ENCODE results near the gene LARP1.

Gene LARP1

DNA sequence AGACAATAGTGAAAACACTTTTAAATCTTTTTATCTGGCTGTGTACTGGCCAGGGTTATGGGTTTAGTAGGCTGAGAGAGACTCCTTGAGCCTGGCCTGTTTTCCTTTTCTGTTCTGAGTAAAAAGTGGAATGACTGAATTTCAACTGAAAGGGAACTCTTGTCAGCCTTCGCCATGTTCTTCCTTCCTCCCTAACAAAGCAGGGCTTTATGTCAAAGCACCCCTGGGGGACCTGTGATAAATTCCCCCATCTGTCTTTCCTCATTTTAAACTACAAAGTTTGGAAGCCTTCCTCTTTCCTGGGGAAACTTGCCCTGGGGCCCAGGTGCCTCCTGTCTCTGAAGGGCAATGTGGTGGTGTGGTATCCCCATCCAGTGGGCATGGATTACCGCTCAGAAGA lies 29.7 kb downstream of the LARP1 start:
- Histone ChIP-seq H3K79me2 (ENCODE audit: insufficient read depth, low read length) (peaks cover 98% of the 10 kb centered on the region), H4K20me1 (ENCODE audit: low read depth, low read length) (peaks cover 52% of the 10 kb centered on the region), H3K27ac (ENCODE audit: low read depth, low read length) (no peak overlapping the region), H3K9me2 (replicated peaks; ENCODE audit: insufficient read depth, low read length) (no peaks in the 10 kb centered on the region), H3K4me3 (ENCODE audit: insufficient read depth, low read length, poor library complexity, severe bottlenecking) (no peak overlapping the region), H3K4me2 (ENCODE audit: low read depth, low read length, poor library complexity, severe bottlenecking) (no peak overlapping the region), H2AFZ (ENCODE audit: low read depth, low read length, severe bottlenecking) (no peak overlapping the region), H3K27me3 (ENCODE audit: low read length) (no peaks in the 10 kb centered on the region), H3F3A (ENCODE audit: insufficient read depth) (no peaks in the 10 kb centered on the region), H3K9me3 (ENCODE audit: insufficient read depth, low read length) (no peaks in the 10 kb centered on the region), H3K36me3 (ENCODE audit: low read length) (no peaks in the 10 kb centered on the region; the same call in 1 of the 2 replicates), H3K9ac (ENCODE audit: low read length) (no peak overlapping the region)
- TF ChIP-seq, protein P1, sequence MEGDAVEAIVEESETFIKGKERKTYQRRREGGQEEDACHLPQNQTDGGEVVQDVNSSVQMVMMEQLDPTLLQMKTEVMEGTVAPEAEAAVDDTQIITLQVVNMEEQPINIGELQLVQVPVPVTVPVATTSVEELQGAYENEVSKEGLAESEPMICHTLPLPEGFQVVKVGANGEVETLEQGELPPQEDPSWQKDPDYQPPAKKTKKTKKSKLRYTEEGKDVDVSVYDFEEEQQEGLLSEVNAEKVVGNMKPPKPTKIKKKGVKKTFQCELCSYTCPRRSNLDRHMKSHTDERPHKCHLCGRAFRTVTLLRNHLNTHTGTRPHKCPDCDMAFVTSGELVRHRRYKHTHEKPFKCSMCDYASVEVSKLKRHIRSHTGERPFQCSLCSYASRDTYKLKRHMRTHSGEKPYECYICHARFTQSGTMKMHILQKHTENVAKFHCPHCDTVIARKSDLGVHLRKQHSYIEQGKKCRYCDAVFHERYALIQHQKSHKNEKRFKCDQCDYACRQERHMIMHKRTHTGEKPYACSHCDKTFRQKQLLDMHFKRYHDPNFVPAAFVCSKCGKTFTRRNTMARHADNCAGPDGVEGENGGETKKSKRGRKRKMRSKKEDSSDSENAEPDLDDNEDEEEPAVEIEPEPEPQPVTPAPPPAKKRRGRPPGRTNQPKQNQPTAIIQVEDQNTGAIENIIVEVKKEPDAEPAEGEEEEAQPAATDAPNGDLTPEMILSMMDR (IDR thresholded peaks at IDR 0.05; ENCODE audit: insufficient read depth, low read length, poor library complexity, severe bottlenecking) = no peak
- no peak for TF ChIP-seq EZH2phosphoT487 (conservative IDR thresholded peaks at IDR 0.05; ENCODE audit: low read length)

DNA sequence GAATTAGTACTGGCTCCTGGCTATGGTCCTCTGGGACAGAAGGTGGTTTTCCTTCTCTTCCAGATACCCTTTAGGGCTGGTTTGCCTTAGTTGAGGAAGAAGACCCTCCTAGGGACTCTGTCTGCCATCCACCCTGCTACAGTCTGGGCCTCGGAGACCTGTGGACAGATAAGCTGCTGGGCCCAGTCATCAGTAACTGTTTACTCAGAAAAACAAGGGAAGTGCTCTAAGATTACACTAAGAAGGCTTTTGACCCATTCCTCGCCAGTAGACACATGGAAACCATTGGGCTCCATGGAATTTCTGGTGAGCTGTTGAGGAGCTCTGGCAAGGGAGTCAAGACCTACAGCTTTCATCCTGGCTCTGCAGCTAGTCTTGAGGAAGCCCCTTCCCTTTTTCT lies 31.2 kb downstream of the LARP1 start:
- H4K20me1 ChIP-seq (ENCODE audit: low read depth, low read length) = peaks cover 55% of the 10 kb centered on the region
- H2AFZ ChIP-seq (ENCODE audit: low read depth, low read length, severe bottlenecking) = no peak overlapping the region
- TF ChIP-seq, protein P1 (IDR thresholded peaks at IDR 0.05; ENCODE audit: insufficient read depth, low read length, poor library complexity, severe bottlenecking) = no peak
- no peak for TF ChIP-seq EZH2phosphoT487 (conservative IDR thresholded peaks at IDR 0.05; ENCODE audit: low read length)
- H3K4me3 ChIP-seq (ENCODE audit: insufficient read depth, low read length, poor library complexity, severe bottlenecking) = no peak overlapping the region
- peaks cover 1% of the 10 kb centered on the region; the same call in 1 of the 2 replicates for H3K36me3 ChIP-seq (ENCODE audit: low read length)
- peaks cover 90% of the 10 kb centered on the region for H3K79me2 ChIP-seq (ENCODE audit: insufficient read depth, low read length)
- no peaks in the 10 kb centered on the region for H3F3A ChIP-seq (ENCODE audit: insufficient read depth)
- no peaks in the 10 kb centered on the region for H3K9me3 ChIP-seq (ENCODE audit: insufficient read depth, low read length)
- no peak overlapping the region for H3K27ac ChIP-seq (ENCODE audit: low read depth, low read length)
- H3K4me2 ChIP-seq (ENCODE audit: low read depth, low read length, poor library complexity, severe bottlenecking) = no peak overlapping the region
- no peaks in the 10 kb centered on the region for H3K27me3 ChIP-seq (ENCODE audit: low read length)
- no peaks in the 10 kb centered on the region for H3K9me2 ChIP-seq (replicated peaks; ENCODE audit: insufficient read depth, low read length)
- no peak overlapping the region for H3K9ac ChIP-seq (ENCODE audit: low read length)

DNA sequence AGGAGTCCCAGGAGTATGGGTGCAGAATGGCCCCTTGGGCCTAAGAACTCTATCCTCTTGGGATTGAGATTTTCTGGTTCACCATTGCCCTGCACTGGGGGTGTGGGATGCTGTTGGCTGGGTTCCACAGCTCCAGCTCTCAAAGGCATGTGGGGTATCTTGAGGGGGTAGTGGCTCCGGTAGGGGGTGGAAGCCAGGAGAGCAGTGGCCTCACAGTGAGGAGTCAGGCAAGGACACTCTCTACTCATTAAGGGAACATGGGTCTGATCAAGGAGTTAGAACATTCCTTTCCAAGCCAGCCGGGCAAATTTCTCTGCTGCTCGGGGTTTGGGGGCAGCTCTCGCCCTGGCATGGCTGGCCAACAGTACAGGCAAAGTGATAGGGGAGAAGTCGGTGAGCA lies 33.0 kb downstream of the LARP1 start:
- H3K27me3 ChIP-seq (ENCODE audit: low read length) = no peaks in the 10 kb centered on the region
- no peak overlapping the region for H3K9ac ChIP-seq (ENCODE audit: low read length)
- H4K20me1 ChIP-seq (ENCODE audit: low read depth, low read length) = peaks cover 42% of the 10 kb centered on the region
- peaks cover 10% of the 10 kb centered on the region; the same call in 1 of the 2 replicates for H3K36me3 ChIP-seq (ENCODE audit: low read length)
- no peaks in the 10 kb centered on the region for H3F3A ChIP-seq (ENCODE audit: insufficient read depth)
- no peak overlapping the region for H3K4me3 ChIP-seq (ENCODE audit: insufficient read depth, low read length, poor library complexity, severe bottlenecking)
- H2AFZ ChIP-seq (ENCODE audit: low read depth, low read length, severe bottlenecking) = no peak overlapping the region
- peaks cover 82% of the 10 kb centered on the region for H3K79me2 ChIP-seq (ENCODE audit: insufficient read depth, low read length)
- TF ChIP-seq, protein P1 (IDR thresholded peaks at IDR 0.05; ENCODE audit: insufficient read depth, low read length, poor library complexity, severe bottlenecking) = no peak
- no peak for TF ChIP-seq EZH2phosphoT487 (conservative IDR thresholded peaks at IDR 0.05; ENCODE audit: low read length)
- H3K9me2 ChIP-seq (replicated peaks; ENCODE audit: insufficient read depth, low read length) = no peaks in the 10 kb centered on the region
- no peak overlapping the region for H3K27ac ChIP-seq (ENCODE audit: low read depth, low read length)
- H3K9me3 ChIP-seq (ENCODE audit: insufficient read depth, low read length) = no peaks in the 10 kb centered on the region
- H3K4me2 ChIP-seq (ENCODE audit: low read depth, low read length, poor library complexity, severe bottlenecking) = no peak overlapping the region
